HEK293 (cell line): ENCODE results near the gene NLGN3.

Experiments used
- CTCF ChIP-seq: fragments of 450-650 bp; formaldehyde crosslinking; IDR thresholded peaks from 2 replicates; pipeline ENCODE4 v1.5.1; 2016; ENCODE audit warnings: missing biosample characterization, missing genetic modification characterization
- GLI2 ChIP-seq: fragments of 450-650 bp; formaldehyde crosslinking; IDR thresholded peaks from 2 replicates; pipeline ENCODE4; 2017; ENCODE audit warnings: missing biosample characterization, missing genetic modification characterization, low read depth, borderline replicate concordance
- GLIS2 ChIP-seq: fragments of 450-650 bp; formaldehyde crosslinking; IDR thresholded peaks from 2 replicates; pipeline ENCODE4 v1.5.1; 2016; ENCODE audit warnings: missing biosample characterization, missing genetic modification characterization
- TRIM28 ChIP-seq: IDR thresholded peaks from 2 replicates; pipeline ENCODE4 v1.6.1; 2011; ENCODE audit warnings: low read length, control low read depth, borderline replicate concordance
- ZBTB26 ChIP-seq: fragments of 450-650 bp; formaldehyde crosslinking; optimal IDR thresholded peaks from 2 replicates; pipeline ENCODE3; 2016; ENCODE audit warnings: missing biosample characterization, mild to moderate bottlenecking, missing genetic modification characterization
- ZNF175 ChIP-seq: fragments of 450-650 bp; formaldehyde crosslinking; IDR thresholded peaks from 2 replicates; pipeline ENCODE4 v1.5.1; 2016; ENCODE audit warnings: missing biosample characterization, missing genetic modification characterization
- ZNF214 ChIP-seq: fragments of 450-650 bp; formaldehyde crosslinking; IDR thresholded peaks from 2 replicates; pipeline ENCODE4 v1.5.1; 2017; ENCODE audit warnings: missing biosample characterization, mild to moderate bottlenecking, missing genetic modification characterization, borderline replicate concordance
- ZNF24 ChIP-seq: fragments of 450-650 bp; formaldehyde crosslinking; IDR thresholded peaks from 2 replicates; pipeline ENCODE4 v1.5.1; 2016; ENCODE audit warnings: missing biosample characterization, missing genetic modification characterization
- ZNF274 ChIP-seq, 2 experiments: fragments of 200-500 bp in 1 of 2; fragments of 450-650 bp in 1 of 2; sonication (Bioruptor generic) in 1 of 2; formaldehyde crosslinking in 1 of 2; IDR thresholded peaks; 2 replicates each; pipeline versions ENCODE4 v1.5.1 to v1.6.1; 2014 to 2016; ENCODE audit warnings: borderline replicate concordance in 1 of 2, inconsistent platforms in 1 of 2, low read length in 1 of 2, missing biosample characterization in 1 of 2, missing genetic modification characterization in 1 of 2
- ZNF341 ChIP-seq: fragments of 450-650 bp; formaldehyde crosslinking; IDR thresholded peaks from 2 replicates; pipeline ENCODE4; 2016; ENCODE audit warnings: low read depth, missing biosample characterization, missing genetic modification characterization
- ZNF404 ChIP-seq: fragments of 450-650 bp; formaldehyde crosslinking; IDR thresholded peaks from 2 replicates; pipeline ENCODE4 v1.5.1; 2017; ENCODE audit warnings: missing biosample characterization, missing genetic modification characterization
- ZNF549 ChIP-seq: fragments of 450-650 bp; IDR thresholded peaks from 2 replicates; pipeline ENCODE4 v1.5.1; 2018; ENCODE audit warnings: missing biosample characterization, missing genetic modification characterization, mild to moderate bottlenecking, inconsistent platforms, moderate library complexity
- ZNF571 ChIP-seq: fragments of 450-650 bp; formaldehyde crosslinking; IDR thresholded peaks from 2 replicates; pipeline ENCODE4 v1.5.0; 2017; ENCODE audit warnings: missing biosample characterization, missing genetic modification characterization
- TF ChIP-seq, protein P1 (sequence below): fragments of 450-650 bp; formaldehyde crosslinking; IDR thresholded peaks from 2 replicates; pipeline ENCODE4 v1.5.0; 2017; ENCODE audit warnings: missing biosample characterization, missing genetic modification characterization, borderline replicate concordance

DNA sequence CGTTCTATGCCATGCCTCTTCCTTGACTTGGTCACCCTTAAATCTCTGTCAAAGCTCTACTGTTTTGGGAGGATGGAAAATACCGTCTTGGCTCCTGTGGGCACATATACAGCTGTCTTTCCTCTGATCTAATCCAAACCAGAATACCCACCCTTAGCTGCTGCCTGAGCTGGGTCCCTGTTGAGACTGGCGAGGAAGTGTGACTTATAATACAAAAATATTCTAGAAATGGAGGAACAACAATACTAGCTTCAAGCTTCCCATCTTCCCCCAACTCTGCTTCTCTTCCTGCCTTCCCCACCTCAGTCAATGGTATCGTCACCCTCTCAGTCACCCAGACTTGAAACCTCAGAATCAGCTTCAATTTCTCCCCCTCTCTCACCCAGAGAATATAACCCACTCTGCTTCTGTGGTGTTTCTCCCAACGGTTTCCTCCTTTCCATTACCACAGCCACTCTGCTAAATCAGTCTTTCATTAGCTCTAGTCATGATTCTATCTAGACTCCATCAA, 32.7 kb upstream of the NLGN3 start:
- TF ChIP-seq CTCF (tag by site-specific recombination) (no peak), GLI2 (tag by site-specific recombination) (no peak), ZNF24 (no peak), ZNF274 (IDR thresholded peaks at IDR 0.05; ENCODE audit: low read length) (no peak), ZNF274 (tag by site-specific recombination; IDR thresholded peaks at IDR 0.05; ENCODE audit: borderline replicate concordance) (no peak), ZNF549 (tag by site-specific recombination) (no peak), ZNF175 (no peak), GLIS2 (tag by site-specific recombination) (no peak), ZBTB26 (tag by site-specific recombination) (no peak), ZNF341 (tag by site-specific recombination) (no peak), ZNF214 (tag by site-specific recombination) (no peak), ZNF571 (no peak), ZNF404 (no peak), TRIM28 (no peak)
- TF ChIP-seq, protein P1, sequence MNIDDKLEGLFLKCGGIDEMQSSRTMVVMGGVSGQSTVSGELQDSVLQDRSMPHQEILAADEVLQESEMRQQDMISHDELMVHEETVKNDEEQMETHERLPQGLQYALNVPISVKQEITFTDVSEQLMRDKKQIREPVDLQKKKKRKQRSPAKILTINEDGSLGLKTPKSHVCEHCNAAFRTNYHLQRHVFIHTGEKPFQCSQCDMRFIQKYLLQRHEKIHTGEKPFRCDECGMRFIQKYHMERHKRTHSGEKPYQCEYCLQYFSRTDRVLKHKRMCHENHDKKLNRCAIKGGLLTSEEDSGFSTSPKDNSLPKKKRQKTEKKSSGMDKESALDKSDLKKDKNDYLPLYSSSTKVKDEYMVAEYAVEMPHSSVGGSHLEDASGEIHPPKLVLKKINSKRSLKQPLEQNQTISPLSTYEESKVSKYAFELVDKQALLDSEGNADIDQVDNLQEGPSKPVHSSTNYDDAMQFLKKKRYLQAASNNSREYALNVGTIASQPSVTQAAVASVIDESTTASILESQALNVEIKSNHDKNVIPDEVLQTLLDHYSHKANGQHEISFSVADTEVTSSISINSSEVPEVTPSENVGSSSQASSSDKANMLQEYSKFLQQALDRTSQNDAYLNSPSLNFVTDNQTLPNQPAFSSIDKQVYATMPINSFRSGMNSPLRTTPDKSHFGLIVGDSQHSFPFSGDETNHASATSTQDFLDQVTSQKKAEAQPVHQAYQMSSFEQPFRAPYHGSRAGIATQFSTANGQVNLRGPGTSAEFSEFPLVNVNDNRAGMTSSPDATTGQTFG (tag by site-specific recombination): no peak
